GM23248 (cell line): ENCODE results near the gene LHX3.

Experiments
- EZH2 ChIP-seq: fragments of 200-600 bp; sonication (generic); IDR thresholded peaks from 2 replicates; pipeline ENCODE4 v1.6.1; 2018; ENCODE audit warnings: antibody characterized with exemption, mild to moderate bottlenecking; ENCODE audit not compliant: insufficient read depth, poor library complexity, severe bottlenecking
- EZH2phosphoT487 ChIP-seq: fragments of 200-600 bp; sonication (generic); IDR thresholded peaks from 2 replicates; pipeline ENCODE4 v1.6.1; 2018; ENCODE audit warnings: antibody characterized with exemption, moderate library complexity, mild to moderate bottlenecking, low read depth; ENCODE audit not compliant: insufficient read depth

GRCh38 chr9:136244122-136244968, 39.4 kb upstream of the LHX3 start:
- no peak for TF ChIP-seq EZH2
- TF ChIP-seq EZH2phosphoT487: no peak
